GM21529 (cell line): ENCODE data around the gene RBM11.

ENCODE experiments used
- ATAC-seq: cut with Tn5 transposase; IDR thresholded peaks from one replicate; pipeline ENCODE4 v1.9.1; 2021; ENCODE audit not compliant: unreplicated experiment

The RBM11 gene

GRCh38 chr21:14270631-14271030, 54.7 kb downstream of the RBM11 start:
- ATAC-seq, result no peak

- no peak for ATAC-seq
Observed at GRCh38 chr21:14271053-14271452, 55.1 kb downstream of the RBM11 start.

GRCh38 chr21:14271641-14272040, 55.7 kb downstream of the RBM11 start:
- ATAC-seq, result no peak

DNA sequence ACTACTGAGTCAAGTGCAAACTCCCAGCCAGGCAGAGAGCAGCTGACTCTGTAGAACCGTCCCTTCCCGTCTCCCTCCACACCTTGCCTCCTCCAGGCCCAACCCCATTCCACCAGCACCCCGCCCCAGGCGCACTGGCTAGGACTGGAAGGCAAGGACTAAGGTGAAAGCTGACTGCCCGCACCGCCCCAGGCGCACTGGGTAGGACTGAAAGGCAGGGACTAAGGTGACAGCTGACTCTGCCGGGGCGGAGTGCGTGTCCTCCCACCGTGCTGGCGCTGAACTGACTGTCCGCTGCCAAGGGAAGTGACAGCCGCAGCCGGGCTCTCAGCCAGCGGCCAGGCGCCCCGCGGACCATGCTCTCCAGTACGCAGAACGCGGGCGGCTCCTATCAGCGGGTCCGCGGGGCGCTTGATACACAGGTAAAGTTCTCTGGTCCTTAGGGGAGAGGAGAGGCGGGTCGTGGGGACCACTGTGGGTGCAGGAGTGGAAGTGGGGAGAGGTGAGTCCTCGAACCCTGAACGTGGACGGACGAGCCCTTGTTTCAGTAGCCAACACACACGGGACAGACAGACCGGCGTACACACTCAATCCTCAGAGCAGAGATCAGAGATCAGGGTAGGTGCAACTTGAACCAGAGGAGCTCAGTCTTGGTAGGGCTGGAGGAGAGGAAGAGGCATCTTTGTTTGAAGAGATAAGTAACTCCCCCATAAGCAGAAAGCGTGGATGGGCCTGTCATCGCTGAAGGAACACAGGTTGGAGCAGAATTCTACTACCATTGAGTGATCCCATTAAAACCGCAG, 58.0 kb downstream of the RBM11 start:
- ATAC-seq, result no peak

DNA sequence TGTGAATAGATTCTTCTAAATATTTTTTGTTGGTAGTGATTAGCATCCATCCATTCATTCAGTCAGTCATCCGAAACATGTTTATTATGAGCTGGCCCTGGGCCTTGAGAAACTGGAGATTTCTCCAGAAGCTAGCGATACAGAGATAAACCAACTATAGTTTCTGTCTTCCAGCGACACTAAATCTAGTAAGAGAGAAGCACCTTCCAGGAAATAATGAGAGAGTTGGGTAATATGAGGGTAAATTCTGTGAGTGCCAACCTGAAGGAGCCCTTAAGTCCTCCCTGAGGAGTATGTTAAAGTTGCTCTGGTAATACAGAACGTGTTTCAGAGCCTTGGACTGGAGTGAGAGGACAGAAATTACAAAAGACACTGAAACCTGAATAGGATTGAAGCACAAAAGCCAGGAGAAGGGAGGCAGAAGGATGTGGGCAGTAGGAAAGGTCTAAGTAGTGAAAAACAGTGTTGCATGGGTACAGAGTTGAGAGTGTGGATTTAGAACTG, 59.8 kb downstream of the RBM11 start:
- ATAC-seq, result no peak
